Right forelimb (tissue), 1 donor: ENCODE data around the gene DMAC2L.
"Not testable (repeated sequence)": the region's sequence is repeated elsewhere in the genome, so short reads cannot be mapped to it uniquely, and the experiment has no call there.

ENCODE experiments used
- DNase-seq: peaks from one replicate; pipeline ENCODE4 v3.0.0-alpha.2; 2018

The DMAC2L gene

GRCh38 chr14:50357124-50357523, 45.0 kb downstream of the DMAC2L start:
- no peak for DNase-seq

GRCh38 chr14:50357753-50358395, 45.8 kb downstream of the DMAC2L start:
- DNase-seq, result no peak

GRCh38 chr14:50359631-50360030, 47.5 kb downstream of the DMAC2L start:
- no peak for DNase-seq

GRCh38 chr14:50360093-50360492, 48.0 kb downstream of the DMAC2L start:
- no peak for DNase-seq

GRCh38 chr14:50360851-50361250, 48.7 kb downstream of the DMAC2L start:
- no peak for DNase-seq

GRCh38 chr14:50361473-50362403, 49.6 kb downstream of the DMAC2L start:
- not testable (repeated sequence) for DNase-seq

- no peak for DNase-seq
Measured at GRCh38 chr14:50362764-50363713, 50.9 kb downstream of the DMAC2L start.

- DNase-seq, result no peak
Measured at GRCh38 chr14:50363714-50364111, 51.6 kb downstream of the DMAC2L start.

- no peak for DNase-seq
Measured at GRCh38 chr14:50364792-50365191, 52.7 kb downstream of the DMAC2L start.

- DNase-seq, result not testable (repeated sequence)
Measured at GRCh38 chr14:50365572-50365971, 53.4 kb downstream of the DMAC2L start.

- DNase-seq, result no peak
Measured at GRCh38 chr14:50366115-50366514, 54.0 kb downstream of the DMAC2L start.

GRCh38 chr14:50366589-50366988, 54.5 kb downstream of the DMAC2L start:
- no peak for DNase-seq

GRCh38 chr14:50371546-50371945, 59.4 kb downstream of the DMAC2L start:
- no peak for DNase-seq

- no peak for DNase-seq
Measured at GRCh38 chr14:50373959-50374358, 61.8 kb downstream of the DMAC2L start.

- DNase-seq, result no peak
Measured at GRCh38 chr14:50375760-50376159, 63.6 kb downstream of the DMAC2L start.
